Stimulated activated CD8-positive, alpha-beta memory T cell treated with anti-CD3 and anti-CD28 coated beads, Interleukin-2, amount 100 ng/mL, for 1 hour (primary cell): ENCODE data around the gene PTPRN2.
"Not testable (repeated sequence)": the region's sequence is repeated elsewhere in the genome, so short reads cannot be mapped to it uniquely, and the experiment has no call there.

Experiments used
- DNase-seq, 2 donors: peaks; one replicate each; pipeline ENCODE4 v3.0.0-alpha.2; 2020; ENCODE audit warnings: low read depth in 2 of 2

Gene PTPRN2

GRCh38 chr7:158532093-158532627 lies 55.5 kb downstream of the PTPRN2 start:
- no peak for DNase-seq

- no peak for DNase-seq
These were observed 56.0 kb downstream of the PTPRN2 start for GRCh38 chr7:158531661-158532060.

DNA sequence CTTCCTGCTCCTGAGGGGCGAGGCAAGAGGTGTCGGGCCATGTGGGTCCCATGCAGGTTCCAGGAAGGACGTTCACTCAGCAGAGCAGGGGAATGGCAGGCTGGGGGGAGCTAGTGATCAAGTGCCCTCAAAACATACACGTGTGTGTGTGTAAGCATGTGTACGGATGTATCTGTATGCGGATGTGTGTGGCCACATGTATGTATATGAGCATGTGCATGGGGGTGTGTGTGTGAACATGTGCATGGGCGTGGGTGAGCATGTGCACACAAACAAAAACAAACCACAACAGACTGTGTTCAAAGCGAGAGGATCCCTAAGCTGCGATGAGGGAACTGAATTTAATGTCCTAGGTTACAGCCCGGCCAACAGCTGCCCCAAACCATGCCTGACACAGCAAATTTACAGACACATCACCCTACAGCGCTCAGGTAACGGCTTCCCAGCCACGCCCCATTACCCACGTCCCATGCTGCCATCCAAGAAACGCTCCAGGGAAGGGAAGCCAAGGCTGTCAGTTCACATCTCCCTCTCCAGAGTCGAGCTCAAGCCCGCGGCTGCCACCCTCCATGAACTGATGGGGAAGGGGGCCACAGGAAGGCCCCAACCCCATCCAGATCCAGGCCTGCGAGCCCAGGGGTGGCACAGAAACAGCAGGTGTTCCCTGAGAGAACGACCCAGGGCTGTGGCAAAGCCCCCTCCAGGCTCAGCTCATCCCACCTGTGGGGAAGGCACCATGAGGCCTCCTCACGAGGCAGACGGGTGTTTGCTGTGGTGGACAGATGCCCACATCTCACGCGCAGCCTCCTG lies 56.6 kb downstream of the PTPRN2 start:
- DNase-seq = no peak

GRCh38 chr7:158529181-158530096 lies 58.2 kb downstream of the PTPRN2 start:
- no peak for DNase-seq

GRCh38 chr7:158527915-158528502 lies 59.6 kb downstream of the PTPRN2 start:
- DNase-seq = no peak

GRCh38 chr7:158527495-158527894 lies 60.1 kb downstream of the PTPRN2 start:
- no peak for DNase-seq

DNA sequence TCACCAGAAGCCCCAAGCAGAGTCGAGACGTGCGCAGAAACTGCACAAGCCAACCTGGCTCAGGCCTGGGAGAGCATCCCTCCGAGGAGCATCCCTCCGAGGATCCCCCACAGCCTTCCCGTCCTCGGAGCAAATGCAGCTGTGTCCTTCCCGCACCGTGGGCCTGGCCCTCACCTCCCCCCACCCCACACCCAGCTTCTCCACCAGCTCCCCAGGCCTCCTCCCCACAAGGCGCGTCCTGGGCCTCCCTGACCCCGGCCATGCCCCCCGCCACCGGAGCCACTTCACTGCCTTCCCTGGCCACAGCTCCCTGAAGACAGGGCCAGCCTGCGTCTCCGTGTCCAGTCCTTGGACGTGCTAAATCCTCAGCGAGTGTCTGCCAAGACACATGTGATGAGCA lies 60.6 kb downstream of the PTPRN2 start:
- no peak for DNase-seq

DNA sequence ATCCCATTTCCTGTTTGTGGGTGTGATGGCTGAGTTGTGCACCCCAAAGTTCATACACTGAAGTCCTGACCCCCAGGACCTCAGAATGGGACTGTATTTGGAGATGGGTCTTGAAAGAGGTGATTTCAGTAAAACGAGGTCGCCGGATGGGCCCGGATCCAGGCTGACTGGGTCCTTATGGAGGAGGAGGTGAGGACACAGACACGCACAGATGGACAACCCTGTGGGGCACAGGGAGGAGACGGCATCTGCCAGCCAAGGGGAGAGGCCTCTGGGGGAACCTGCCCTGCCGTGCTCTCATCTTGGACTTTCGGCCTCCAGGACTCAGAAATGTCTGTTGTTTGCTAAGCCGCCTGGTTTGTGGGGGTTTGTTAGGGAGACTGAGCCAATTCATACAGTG lies 61.1 kb downstream of the PTPRN2 start:
- DNase-seq = no peak

GRCh38 chr7:158525648-158526484 lies 61.8 kb downstream of the PTPRN2 start:
- DNase-seq = no peak

- DNase-seq = no peak
These were observed 62.6 kb downstream of the PTPRN2 start for GRCh38 chr7:158524749-158525635.

DNA sequence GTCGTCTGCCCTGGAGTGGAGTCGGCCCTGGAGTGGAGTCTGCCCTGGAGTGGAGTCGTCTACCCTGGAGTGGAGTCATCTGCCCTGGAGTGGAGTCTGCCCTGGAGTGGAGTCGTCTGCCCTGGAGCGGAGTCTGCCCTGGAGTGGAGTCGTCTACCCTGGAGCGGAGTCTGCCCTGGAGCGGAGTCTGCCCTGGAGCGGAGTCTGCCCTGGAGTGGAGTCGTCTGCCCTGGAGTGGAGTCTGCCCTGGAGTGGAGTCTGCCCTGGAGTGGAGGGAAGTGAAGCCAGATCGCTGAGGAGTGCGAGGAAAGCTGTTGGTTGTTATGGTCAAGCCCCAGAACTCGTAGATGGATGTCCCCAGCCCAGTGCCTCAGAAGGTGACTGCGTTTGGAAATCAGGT lies 63.3 kb downstream of the PTPRN2 start:
- DNase-seq = not testable (repeated sequence)

DNA sequence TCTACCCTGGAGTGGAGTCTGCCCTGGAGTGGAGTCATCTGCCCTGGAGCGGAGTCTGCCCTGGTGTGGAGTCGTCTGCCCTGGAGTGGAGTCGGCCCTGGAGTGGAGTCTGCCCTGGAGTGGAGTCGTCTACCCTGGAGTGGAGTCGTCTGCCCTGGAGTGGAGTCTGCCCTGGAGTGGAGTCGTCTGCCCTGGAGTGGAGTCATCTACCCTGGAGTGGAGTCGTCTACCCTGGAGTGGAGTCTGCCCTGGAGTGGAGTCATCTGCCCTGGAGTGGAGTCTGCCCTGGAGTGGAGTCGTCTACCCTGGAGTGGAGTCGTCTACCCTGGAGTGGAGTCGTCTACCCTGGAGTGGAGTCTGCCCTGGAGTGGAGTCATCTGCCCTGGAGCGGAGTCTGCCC lies 63.7 kb downstream of the PTPRN2 start:
- not testable (repeated sequence) for DNase-seq

DNA sequence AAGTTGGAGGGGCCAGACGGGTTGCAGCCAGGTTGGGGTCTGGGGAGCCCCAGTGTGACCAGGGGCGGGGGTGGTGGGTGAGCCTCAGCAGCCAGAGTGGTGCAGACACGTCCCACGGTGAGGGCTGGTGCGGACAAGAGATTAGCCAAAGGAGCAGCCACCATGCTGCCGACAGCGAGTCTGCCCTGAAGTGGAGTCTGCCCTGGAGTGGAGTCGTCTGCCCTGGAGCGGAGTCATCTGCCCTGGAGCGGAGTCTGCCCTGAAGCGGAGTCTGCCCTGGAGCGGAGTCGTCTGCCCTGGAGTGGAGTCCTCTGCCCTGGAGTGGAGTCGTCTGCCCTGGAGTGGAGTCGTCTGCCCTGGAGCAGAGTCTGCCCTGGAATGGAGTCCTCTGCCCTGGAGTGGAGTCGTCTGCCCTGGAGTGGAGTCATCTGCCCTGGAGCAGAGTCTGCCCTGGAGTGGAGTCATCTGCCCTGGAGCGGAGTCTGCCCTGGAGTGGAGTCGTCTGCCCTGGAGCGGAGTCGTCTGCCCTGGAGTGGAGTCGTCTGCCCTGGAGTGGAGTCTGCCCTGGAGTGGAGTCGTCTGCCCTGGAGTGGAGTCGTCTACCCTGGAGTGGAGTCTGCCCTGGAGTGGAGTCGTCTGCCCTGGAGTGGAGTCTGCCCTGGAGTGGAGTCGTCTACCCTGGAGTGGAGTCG lies 64.3 kb downstream of the PTPRN2 start:
- DNase-seq = not testable (repeated sequence)

- not testable (repeated sequence) for DNase-seq
These were observed 65.8 kb downstream of the PTPRN2 start for GRCh38 chr7:158521795-158522194.

DNA sequence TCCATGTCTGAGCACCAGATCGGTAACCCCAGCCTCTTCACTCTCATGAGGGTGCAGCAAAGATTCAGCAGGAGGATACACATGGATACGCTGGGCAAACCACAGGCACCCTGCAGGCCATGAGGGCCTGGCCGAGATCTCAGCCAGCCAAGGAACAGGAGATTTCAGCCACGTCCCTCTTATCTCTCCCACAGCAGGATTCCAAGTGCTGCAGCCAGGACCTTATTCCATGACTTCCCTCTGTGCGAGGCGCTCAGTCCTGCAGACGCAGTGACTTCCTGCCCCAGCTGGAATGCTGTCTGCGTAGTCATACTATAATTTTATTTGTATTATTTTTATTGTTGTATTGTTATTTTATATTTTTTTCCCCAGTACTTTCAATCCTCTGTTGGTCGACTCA lies 66.8 kb downstream of the PTPRN2 start:
- DNase-seq = no peak

DNA sequence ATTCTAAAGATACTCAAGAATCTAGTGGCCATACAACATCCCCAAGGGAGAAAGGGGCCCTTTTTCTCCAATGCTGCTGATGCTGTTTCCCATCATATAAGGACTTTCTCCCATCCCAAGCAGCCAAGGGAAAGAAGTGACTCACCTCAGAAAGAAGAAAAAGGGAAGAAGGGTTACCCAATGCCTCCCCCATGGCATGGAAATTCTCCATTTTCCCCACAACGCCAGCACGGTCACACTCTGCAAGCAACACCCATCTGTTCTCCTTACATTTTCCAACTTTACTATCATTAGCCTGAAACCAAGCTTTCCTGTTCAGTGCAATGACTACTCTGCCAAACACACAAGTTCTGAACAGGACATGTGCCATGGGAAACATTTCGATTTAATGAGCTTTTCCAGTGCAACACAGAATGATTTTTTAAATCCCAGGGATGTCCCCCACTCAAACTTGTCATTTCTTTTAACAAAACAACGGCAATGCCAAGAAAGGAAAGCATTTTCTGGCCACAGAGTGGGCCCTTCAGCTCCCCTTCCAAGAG lies 67.9 kb downstream of the PTPRN2 start:
- DNase-seq = no peak

DNA sequence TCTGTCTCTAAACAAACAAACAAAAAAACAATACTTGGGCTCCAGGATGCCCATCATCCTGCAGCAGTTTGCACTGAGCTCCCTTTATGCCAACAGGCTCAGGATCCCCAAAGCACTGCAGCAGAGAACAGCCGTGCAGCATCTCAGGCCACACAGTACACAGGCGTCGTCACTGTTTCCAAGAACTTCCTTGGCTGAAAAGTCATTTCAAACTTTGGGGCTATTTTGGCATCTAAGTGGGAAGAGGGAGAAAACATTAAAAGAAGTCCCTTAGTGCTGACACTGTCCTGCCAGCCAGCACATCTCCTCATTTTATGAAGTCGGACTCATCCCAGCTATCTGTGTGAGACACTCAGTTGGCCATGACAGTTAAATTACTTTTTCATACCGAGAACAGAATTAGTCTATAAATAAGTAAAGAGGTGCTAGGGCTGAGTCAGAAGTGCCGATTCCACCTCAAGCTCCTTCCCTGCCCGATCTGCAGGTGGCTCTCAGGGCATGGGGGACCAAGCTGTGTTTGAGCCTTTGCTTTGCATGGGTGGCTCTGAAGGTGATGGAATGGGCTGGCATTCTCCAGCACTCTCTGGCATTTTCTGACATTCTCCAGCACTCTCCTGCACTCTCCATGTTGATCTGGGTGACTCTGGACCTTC lies 68.5 kb downstream of the PTPRN2 start:
- DNase-seq = no peak

DNA sequence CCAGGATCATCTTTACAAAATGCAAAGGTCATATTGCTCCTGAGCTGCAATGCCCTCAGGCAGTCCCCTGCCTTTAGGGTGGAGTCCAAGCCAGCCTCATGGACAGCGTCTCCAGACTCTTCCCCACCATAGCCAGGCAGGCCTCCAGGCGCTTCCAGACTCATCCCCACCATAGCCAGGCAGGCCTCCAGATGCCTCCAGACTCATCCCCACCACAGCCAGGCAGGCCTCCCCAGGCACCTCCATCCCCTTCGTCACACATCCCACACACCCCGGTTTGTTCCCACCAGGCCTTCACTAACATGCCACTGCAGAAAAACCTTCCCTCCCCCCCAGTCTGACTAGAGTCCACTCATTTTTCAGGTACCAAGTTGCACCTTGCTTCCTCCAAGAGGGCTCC lies 70.1 kb downstream of the PTPRN2 start:
- DNase-seq = no peak

- no peak for DNase-seq
These were observed 70.6 kb downstream of the PTPRN2 start for GRCh38 chr7:158517072-158517471.
